Smooth muscle cell (in vitro differentiated cells): Measurements from ENCODE around the gene RABGAP1. TPM values are rescaled to one million over a fixed set of nuclear protein-coding genes. Genes with fewer than 3 reads are reported as not detected.

Experiments used
- DNase-seq: peaks from one replicate; lab custom pipeline; 2025; ENCODE audit not compliant: unreplicated experiment; lab: John Stamatoyannopoulos, UW
- H2AFZ ChIP-seq: fragments of 200-600 bp; sonication (generic); 2 replicates; pipeline ENCODE4 v1.6.0; 2016; ENCODE audit warnings: antibody characterized with exemption, low read depth, mild to moderate bottlenecking
- H3F3A ChIP-seq: fragments of 200-600 bp; sonication (generic); 2 replicates; pipeline ENCODE4 v1.6.0; 2017; ENCODE audit warnings: antibody characterized with exemption, low read depth
- H3K27ac ChIP-seq: fragments of 200-600 bp; sonication (generic); 2 replicates; pipeline ENCODE4 v1.5.1; 2016; ENCODE audit warnings: low read depth, mild to moderate bottlenecking
- H3K27me3 ChIP-seq: fragments of 200-600 bp; sonication (generic); 2 replicates; pipeline ENCODE4 v1.6.1; 2016; ENCODE audit warnings: low read depth, mild to moderate bottlenecking
- H3K36me3 ChIP-seq: fragments of 200-600 bp; sonication (generic); 2 replicates; pipeline ENCODE4 v1.5.1; 2016; ENCODE audit warnings: low read depth
- H3K4me1 ChIP-seq: fragments of 200-600 bp; sonication (generic); 2 replicates; pipeline ENCODE4 v1.5.1; 2016; ENCODE audit warnings: low read depth
- H3K4me2 ChIP-seq: fragments of 200-600 bp; sonication (generic); 2 replicates; pipeline ENCODE4 v1.6.0; 2016; ENCODE audit warnings: mild to moderate bottlenecking
- H3K4me3 ChIP-seq: fragments of 200-600 bp; sonication (generic); 2 replicates; pipeline ENCODE4 v1.5.1; 2016; ENCODE audit warnings: mild to moderate bottlenecking
- H3K79me2 ChIP-seq: fragments of 200-600 bp; sonication (generic); 2 replicates; pipeline ENCODE4 v1.6.0; 2016; ENCODE audit warnings: low read depth, mild to moderate bottlenecking
- H3K9ac ChIP-seq: fragments of 200-600 bp; sonication (generic); 2 replicates; pipeline ENCODE4 v1.6.0; 2016; ENCODE audit warnings: low read depth
- H3K9me3 ChIP-seq: fragments of 200-600 bp; sonication (generic); replicated peaks from 2 replicates; pipeline ENCODE4 v1.5.1; 2016; ENCODE audit warnings: low read depth
- H4K20me1 ChIP-seq: fragments of 200-600 bp; sonication (generic); 2 replicates; pipeline ENCODE4 v1.6.0; 2016; ENCODE audit warnings: low read depth
- WGBS: methylation state at CpG from one replicate; pipeline ENCODE4 v1.1.7; 2016; ENCODE audit warnings: low lambda C conversion rate; 5-methylcytosine and 5-hydroxymethylcytosine counted together
- polyA plus RNA-seq: library from polyadenylated mRNA; unstranded; fragments of >200 nt; fragmentation: Nextera tagmentation; extraction: Ambion mirVana; gene quantifications from 2 replicates; pipeline ENCODE4 v1.2.1, GENCODE V29; 2016
- total RNA-seq: library from RNA; depleted of rRNA; stranded (reverse); fragments of >200 nt; gene quantifications from 2 replicates; pipeline ENCODE4 v1.2.3, GENCODE V29; 2014
- TF ChIP-seq, protein P1 (sequence below): fragments of 200-600 bp; sonication (generic); IDR thresholded peaks from 2 replicates; pipeline ENCODE4 v1.5.1; 2017; ENCODE audit warnings: borderline replicate concordance, mild to moderate bottlenecking, antibody characterized with exemption; ENCODE audit not compliant: insufficient read depth, poor library complexity, severe bottlenecking

RABGAP1 gene
- total and polyA plus RNA-seq, 2 experiments from 2014 or later = 13.5 to 31.8 TPM

DNA sequence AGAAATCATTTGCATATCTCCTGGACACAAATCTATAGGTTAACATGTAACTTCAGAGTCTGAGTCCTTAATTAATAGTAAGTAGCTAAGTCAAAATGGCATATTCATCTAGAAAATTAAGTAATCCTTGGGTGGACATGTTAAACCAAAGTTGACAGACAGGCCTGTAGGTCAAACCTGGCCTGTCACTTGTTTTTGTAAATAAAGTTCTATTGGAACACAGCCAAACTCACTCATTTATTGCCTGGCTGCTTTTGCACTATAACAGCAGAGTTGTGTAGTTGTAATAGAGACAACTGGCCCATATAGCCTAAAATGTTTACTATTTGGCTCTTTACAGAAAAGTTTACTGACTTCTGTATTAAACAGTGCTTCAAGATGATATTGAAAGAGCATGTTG, 68.1 kb downstream of the RABGAP1 start:
- H2AFZ ChIP-seq = no peak overlapping the region
- H3K9ac ChIP-seq = no peak overlapping the region
- DNase-seq = no peak
- H3K27ac ChIP-seq = no peak overlapping the region
- no peak overlapping the region for H3K4me3 ChIP-seq
- TF ChIP-seq, protein P1, sequence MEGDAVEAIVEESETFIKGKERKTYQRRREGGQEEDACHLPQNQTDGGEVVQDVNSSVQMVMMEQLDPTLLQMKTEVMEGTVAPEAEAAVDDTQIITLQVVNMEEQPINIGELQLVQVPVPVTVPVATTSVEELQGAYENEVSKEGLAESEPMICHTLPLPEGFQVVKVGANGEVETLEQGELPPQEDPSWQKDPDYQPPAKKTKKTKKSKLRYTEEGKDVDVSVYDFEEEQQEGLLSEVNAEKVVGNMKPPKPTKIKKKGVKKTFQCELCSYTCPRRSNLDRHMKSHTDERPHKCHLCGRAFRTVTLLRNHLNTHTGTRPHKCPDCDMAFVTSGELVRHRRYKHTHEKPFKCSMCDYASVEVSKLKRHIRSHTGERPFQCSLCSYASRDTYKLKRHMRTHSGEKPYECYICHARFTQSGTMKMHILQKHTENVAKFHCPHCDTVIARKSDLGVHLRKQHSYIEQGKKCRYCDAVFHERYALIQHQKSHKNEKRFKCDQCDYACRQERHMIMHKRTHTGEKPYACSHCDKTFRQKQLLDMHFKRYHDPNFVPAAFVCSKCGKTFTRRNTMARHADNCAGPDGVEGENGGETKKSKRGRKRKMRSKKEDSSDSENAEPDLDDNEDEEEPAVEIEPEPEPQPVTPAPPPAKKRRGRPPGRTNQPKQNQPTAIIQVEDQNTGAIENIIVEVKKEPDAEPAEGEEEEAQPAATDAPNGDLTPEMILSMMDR = no peak
- no peaks in the 10 kb centered on the region for H3K9me3 ChIP-seq
- peaks cover 7% of the 10 kb centered on the region for H3K36me3 ChIP-seq
- no peaks in the 10 kb centered on the region for H4K20me1 ChIP-seq
- no peaks in the 10 kb centered on the region for H3K27me3 ChIP-seq
- no peak overlapping the region for H3K4me2 ChIP-seq
- peaks cover 4% of the 10 kb centered on the region for H3F3A ChIP-seq
- H3K79me2 ChIP-seq = no peaks in the 10 kb centered on the region
- peaks cover 3% of the 10 kb centered on the region for H3K4me1 ChIP-seq

GRCh38 chr9:123011380-123011779, 70.6 kb downstream of the RABGAP1 start:
- Histone ChIP-seq H4K20me1 (no peaks in the 10 kb centered on the region), H3K4me3 (no peak overlapping the region), H3K9me3 (no peaks in the 10 kb centered on the region), H3F3A (no peaks in the 10 kb centered on the region), H3K27me3 (no peaks in the 10 kb centered on the region), H3K36me3 (peaks cover 21% of the 10 kb centered on the region), H3K4me2 (no peak overlapping the region), H2AFZ (no peak overlapping the region), H3K27ac (no peak overlapping the region), H3K9ac (no peak overlapping the region), H3K79me2 (no peaks in the 10 kb centered on the region), H3K4me1 (no peaks in the 10 kb centered on the region)
- TF ChIP-seq, protein P1 = no peak
- WGBS = 96% methylated on average over 3 of the region's 3 CpGs
- no peak for DNase-seq

- Histone ChIP-seq H4K20me1 (no peaks in the 10 kb centered on the region), H3K4me3 (no peak overlapping the region), H3K27ac (no peak overlapping the region), H3K4me1 (no peaks in the 10 kb centered on the region), H3K36me3 (peaks cover 21% of the 10 kb centered on the region), H3K79me2 (no peaks in the 10 kb centered on the region), H3K27me3 (no peaks in the 10 kb centered on the region), H3F3A (no peaks in the 10 kb centered on the region), H3K9ac (no peak overlapping the region), H2AFZ (no peak overlapping the region), H3K9me3 (no peaks in the 10 kb centered on the region), H3K4me2 (no peak overlapping the region)
- TF ChIP-seq, protein P1 = no peak
- WGBS = 96% methylated on average over 3 of the region's 3 CpGs
- no peak for DNase-seq
Observed at GRCh38 chr9:123011878-123012528, 71.2 kb downstream of the RABGAP1 start.

DNA sequence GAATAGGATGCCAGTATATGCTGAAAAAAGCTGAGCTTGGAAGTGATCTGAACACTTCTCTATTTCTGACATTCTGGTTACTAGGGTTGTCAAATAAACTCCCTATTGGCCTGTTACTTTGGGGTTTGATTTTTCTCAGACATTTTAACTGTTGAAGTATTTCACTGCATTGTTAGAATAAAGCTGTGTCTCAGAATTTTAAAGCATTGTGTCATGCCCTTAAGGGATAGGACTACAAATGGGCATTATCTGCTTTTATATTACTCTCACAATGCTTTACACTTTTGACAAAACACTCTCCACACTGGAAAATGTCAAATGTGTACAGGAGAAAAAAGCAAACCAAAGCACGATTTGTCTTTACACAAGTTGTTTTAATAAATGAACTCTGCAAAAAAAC, 75.8 kb downstream of the RABGAP1 start:
- Histone ChIP-seq H3K4me2 (no peak overlapping the region), H3K27me3 (no peaks in the 10 kb centered on the region), H3K4me3 (no peak overlapping the region), H3K79me2 (no peaks in the 10 kb centered on the region), H3K9me3 (no peaks in the 10 kb centered on the region), H4K20me1 (no peaks in the 10 kb centered on the region), H3F3A (no peaks in the 10 kb centered on the region), H3K4me1 (no peaks in the 10 kb centered on the region), H3K9ac (no peak overlapping the region), H2AFZ (no peak overlapping the region), H3K36me3 (peaks cover 29% of the 10 kb centered on the region), H3K27ac (no peak overlapping the region)
- DNase-seq = no peak
- TF ChIP-seq, protein P1 = no peak
- WGBS = 100% methylated on average over 1 of the region's 1 CpG
